Activated CD4-positive, alpha-beta T cell treated with anti-CD3 and anti-CD28 coated beads for 1 hour (primary cell): ENCODE results near the gene C9orf85.

ENCODE experiments used
- DNase-seq: peaks from one replicate; pipeline ENCODE4 v3.0.0-alpha.2; 2020

Gene C9orf85

DNA sequence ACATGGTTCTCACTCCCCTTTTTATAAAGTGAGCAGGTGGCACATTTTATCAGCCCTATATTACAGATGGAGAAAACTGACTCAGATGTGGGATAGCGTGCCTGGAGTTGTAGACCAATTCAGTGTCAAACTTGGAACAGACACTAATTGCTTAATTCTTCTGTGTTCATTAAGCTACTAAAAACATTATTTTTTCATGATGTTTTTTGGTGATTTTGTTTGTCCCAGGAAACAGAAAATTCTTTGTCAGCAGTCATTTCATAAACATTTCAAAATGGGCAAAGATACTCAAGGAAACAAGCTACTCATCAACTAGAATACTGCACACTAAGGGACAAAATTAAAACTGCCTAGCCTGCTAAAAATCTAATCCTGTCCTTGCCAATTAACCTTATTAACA, 2.6 kb upstream of the C9orf85 start:
- DNase-seq = no peak

DNA sequence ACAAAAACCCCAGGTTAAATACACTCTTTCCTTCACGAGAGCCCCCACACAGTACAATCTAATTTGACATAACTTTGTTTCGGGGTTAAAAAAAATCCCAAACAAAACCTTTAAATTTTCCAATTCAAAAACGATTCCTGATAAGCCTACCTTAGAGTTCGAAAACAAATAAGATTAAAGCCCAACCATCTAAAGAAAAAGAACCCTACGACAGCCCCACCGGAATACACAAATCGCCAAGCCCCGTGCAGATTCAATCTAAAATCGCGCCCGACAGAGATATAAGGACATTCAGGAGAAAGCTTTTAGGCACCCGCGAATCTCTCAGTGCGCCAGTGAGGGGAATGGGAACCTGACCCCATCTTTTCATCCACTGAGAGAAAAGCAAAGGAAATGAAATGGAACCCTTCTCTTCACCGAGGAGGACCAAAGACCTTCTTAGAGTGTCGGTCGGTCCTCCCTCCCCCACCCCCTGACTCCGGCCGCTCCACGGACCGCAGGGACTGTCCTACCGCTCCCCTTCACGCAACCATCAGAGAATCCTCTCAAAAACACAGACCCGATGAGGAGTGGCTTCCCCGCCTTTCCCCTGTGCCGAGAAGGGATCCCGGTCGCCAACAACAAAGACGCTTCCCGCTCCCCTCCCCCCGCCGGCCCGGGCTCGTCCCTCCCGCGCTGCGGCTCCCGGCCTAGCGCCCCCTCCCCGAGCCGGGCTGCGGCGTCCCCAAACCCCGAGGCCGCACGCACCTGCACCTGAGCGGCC, 1.4 kb upstream of the C9orf85 start:
- DNase-seq = no peak

DNA sequence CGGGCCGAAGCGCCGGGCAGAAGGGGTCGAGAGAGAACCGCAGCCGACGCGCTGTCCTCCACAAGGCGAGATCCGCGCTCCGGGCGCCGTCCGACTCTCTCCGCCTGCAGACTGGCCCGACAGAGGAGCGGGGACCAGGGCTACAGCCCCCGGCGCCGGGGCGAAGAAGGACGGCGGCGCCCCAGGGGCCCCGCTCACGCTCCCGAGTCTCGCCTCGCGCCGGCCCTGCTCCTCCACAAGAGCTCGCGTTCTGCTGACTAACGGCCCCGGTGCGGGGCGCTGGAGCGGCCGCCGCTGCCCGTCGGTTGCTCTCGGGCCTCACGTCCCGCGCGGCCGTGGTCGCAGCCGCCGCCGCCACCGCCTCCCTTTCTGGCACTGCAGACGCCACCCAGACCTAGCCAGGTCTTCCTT, 784 bp upstream of the C9orf85 start:
- no peak for DNase-seq

DNA sequence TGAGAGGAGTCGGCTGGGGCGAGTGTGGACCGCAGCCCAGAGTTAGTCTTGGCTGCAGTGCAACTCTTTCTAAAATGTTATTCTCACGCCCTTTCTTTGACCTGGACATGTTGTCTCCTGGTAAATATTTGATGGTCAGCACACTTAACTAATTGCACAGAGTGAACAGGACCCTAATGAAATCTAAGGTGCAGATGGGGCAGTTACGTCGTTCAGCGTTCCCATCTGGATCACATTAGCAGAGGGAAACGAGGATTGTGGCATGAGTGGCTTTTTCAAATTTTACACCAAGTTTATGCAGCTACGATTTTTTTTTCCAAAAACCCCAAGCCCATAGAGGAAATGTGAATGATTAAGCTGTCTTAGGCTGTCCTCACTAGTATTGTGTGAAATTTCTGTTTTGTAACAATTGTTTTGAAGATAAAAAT, 483 bp downstream of the C9orf85 start:
- DNase-seq = no peak

DNA sequence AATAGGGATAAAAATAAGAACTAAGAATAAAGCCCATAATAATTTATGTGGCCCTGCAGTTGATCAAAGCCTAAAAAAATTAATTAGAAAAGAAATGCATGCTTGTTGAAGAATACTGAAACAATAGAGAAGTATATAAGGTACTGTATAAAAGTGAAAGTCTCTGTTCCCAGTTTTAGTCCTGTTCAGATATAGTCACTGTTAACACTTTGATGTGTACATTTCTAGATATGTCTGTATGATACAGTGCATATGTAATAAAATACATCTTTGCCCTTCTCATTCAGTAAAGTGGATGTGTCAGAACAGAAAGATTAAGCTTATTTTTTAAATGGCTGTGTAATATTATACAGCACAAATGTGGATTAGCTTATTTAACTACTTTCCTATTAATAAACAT, 4.1 kb downstream of the C9orf85 start:
- no peak for DNase-seq

DNA sequence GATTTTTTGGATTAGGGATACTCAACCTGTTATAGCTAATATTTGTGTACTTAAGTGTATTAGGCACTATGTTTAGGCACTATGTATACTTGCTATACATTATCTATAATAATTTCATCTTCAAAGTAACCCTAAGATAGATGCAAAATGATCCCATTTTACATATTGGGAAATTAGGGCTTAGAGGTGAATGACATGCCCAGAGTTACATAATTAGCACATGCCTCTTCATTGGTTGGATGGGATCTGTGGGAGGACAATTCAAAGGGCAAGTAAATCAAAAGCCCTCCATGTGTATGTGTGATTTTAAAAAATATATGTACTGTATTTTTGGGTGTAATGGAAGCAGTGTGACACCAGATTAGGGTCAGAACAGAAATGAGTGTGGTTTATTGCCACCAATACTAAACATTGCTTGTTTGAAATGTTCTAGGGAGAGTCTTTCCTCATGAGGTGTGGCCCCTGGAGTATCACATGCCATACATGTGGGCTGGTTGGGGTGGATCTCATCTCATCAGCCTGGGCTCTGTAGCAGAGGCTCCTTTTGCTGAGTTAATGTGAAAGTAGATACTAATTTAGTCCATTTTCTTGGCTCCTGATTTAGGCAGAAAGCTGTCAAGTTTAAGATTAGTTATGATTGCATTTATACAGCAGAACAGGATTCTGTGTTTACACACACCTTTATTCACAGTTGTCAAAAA, 5.5 kb downstream of the C9orf85 start:
- DNase-seq = no peak

DNA sequence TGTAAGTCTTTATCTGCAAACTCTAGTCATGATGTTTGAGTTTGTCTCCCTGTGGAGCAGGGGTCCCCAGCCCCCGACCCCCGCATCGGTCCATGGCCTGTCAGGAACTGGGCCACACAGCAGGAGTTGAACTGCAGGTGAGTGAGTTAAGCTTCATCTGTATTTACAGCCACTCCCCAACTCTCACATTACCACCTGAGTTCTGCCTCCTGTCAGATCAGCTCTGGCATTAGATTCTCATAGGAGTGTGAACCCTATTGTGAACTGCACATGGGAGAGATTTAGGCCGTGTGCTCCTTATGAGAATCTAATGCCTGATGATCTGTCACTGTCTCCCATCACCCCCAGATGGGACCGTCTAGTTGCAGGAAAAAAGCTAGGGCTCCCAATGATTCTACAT, 7.0 kb downstream of the C9orf85 start:
- no peak for DNase-seq

DNA sequence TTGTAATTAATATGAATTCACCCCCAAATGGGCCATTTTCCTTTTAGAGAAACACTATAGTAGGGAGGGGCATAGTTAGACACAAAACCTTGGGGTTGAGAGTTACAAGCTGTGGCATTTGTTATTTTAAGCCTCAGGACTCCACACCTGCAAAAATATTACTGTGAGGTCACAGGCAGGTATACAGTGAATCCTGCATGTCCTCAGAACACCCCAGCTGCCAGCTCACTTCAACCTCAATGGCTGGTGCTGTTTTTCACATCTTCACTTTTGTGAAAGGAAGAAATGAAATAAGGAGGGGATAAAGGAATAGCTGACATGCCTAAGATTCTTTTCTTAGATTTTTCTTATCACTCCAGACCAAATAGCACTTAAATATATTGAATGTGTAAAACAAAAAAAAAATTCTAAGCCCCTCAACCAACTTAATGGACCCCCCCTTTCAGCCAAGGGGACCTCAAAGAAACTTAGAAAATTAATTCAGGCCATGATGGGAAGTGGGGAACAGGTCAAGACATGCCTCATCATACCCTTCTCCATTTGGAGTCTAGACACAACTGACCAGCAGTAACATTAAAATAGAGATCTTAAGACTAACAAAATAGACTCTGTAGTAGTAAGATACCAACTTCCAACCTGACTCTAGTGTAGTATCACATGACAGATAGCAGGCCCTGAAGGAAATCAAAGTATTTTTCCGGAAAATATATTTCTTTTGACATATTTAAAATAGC, 9.2 kb downstream of the C9orf85 start:
- no peak for DNase-seq

DNA sequence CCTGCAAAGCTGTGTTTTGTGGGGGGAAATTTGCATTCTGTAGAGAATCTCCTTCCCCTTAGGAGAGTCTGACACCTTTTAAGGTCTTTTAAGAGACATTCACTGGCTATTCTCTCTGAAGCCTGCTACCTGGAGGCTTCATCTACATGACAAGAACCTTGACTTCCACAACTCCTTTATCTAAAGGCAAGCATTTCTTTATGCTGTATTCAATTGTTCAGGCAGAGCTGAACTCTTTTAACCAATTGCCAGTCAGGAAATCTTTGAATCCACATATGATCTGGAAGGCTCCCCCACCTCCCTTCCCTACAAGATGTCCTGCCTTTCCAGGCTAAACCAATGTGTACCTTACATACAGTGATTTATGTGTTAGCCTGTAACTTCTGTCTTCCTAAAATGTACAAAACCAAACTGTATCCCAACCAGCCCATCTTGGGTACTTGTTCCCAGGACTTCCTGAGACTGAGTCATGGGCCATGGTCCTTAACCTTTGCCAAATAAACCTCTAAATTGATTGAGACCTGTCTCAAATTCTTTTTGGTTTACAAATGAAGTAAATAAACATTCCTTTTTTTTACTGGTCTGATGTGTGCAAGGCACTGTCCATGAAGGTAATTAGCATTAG, 9.9 kb downstream of the C9orf85 start:
- no peak for DNase-seq

DNA sequence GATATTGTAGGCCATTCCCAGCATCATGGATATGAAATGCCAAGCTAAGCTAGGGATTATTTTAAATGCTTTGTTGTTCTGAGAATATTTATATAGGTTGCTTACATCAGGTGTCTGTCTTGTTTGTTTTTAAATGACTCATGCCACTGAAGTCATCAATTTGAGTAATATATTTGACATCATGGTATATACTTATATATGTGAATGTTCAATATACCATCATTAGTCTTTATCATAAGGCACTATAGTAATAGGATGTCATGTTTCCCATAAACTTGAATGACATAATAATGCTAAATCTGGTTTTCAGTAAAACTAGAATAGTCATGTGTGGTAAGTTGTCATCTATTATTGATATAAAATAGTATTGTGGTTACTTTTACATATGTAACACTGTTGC, 13.1 kb downstream of the C9orf85 start:
- no peak for DNase-seq

DNA sequence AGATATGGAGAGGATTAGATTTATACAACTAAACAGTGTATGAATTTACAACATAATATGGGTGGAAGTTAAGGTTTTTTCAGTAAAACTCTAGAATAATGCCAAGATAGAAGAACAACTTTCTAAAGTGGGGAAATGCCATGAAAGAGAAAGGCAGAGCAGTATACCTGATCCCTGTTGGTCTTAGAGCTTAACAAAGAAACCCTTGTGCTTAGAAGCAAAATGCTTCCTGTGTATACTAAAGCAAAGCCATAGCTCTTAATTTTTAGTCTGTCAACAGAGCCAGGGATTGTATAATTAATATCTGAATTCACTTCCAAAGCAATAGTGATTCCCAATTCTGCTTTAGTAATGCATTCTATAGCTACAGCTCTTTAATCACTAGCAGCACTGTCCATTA, 14.4 kb downstream of the C9orf85 start:
- no peak for DNase-seq

DNA sequence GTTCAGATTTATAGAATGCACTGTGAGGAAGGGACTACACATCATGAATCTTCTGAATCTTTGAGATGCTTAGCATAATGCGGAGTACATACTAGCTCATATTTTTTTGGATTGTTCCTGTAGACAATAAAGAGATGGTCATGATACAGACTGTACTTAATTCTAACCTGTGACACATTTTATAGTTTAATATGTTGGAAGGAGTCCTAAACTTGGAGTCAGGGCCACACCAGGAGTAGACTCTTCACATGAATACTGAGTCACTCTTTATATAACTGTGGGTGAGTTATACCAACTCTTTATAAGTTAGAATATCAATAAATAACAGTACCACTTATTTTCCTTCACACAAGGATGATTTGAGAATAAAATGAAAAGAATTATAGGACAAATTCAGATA, 16.9 kb downstream of the C9orf85 start:
- no peak for DNase-seq

DNA sequence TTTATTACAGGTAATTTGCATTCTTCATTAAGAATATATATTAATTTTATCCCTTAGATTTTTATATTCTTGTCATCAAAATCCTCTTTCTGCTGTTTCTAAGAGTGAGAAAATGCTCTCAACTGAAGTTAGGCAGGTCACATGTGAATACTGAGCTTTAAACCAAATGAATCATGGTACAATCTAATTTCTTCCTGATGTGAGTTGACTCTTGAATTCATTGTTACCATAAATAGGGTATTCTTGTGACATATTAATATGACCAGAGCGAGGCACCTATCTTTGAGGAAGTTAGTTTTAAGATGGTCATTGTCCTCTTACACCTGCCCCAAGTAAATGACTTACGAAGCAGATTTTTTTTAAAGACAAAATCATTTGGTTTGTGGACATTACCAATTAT, 17.4 kb downstream of the C9orf85 start:
- no peak for DNase-seq

DNA sequence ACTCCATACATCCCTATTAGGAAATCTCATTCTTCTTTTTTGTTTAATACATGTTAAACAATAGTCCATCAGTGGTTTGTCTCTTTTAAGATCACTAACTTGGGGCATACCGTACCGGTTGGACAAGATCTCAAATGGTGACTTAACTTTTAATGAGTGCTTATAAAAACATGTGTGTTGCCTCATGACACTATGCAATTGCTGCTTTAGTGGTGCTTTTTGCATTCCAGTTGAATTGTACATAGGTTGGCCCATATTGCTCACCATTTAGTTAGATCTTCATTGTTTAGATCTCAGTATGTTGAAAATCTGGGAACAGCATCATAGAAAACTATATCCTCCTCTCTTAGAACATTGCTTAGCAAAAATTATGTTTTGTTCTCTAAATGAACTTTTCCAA, 17.8 kb downstream of the C9orf85 start:
- DNase-seq = no peak

DNA sequence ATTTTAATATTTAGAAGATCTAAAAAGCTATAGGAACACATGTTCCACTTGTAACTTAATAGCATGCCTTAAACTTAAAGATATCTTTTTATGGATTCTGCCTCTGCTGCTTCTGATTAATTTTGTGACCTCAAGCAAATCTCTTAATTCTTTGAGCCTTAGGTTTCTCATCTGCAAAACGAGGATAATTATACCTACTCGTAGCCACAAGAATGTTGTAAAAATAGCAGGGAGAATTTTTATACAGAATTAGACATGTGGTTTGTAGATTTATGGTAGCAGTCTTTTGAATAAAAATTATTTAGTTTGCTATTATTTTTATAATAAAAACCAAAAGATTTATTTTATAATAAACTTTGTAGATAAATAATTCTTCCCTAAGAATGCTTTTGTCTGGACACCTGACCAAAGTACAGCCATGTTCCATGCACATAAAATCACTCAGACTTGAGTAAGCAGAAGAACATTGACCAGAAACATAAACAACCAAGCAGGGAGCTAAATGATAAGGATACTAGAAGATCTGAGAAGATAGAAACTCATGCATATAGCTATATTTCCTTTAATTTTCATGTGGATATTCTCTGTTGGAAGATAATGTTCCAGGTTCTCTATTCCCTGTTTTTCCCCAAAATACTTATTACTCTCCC, 18.5 kb downstream of the C9orf85 start:
- DNase-seq = no peak

DNA sequence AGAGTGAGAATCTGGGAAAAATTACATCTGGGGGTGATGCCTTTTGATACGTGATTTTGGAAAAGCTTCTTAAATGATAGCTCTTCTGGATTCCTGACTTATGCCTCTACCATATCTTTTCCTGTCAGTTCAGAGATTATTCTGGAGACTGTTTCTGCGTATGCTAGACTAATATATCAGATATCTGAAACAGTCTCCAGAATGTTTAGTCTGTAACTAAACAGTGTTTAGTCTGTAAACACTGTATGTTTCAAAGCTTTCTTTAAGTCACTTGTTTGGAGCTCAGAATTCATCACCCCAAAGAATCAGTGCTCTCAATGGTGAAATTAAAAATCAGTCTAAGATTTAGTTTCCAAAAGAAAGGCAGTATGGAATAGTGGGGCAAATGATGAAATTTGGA, 19.7 kb downstream of the C9orf85 start:
- no peak for DNase-seq

DNA sequence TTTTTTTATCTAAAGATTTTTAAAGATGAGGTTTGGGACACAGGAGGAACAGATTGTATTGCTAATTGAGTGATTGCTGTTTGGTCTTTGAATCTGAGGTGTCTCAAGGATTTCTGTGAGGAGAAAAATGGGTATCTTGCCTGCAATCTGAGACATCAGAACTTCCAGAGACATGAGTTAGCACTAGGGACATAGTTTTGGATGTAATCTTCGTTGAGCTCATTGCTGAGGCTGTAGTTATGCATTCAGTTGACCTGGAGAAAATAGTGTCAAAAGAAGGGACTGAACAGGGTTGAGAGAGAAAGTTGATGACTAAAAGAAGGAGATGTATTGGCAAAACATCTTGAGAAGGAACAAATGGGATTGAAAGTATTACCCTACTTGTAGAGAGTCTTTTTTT, 24.6 kb downstream of the C9orf85 start:
- DNase-seq = no peak

DNA sequence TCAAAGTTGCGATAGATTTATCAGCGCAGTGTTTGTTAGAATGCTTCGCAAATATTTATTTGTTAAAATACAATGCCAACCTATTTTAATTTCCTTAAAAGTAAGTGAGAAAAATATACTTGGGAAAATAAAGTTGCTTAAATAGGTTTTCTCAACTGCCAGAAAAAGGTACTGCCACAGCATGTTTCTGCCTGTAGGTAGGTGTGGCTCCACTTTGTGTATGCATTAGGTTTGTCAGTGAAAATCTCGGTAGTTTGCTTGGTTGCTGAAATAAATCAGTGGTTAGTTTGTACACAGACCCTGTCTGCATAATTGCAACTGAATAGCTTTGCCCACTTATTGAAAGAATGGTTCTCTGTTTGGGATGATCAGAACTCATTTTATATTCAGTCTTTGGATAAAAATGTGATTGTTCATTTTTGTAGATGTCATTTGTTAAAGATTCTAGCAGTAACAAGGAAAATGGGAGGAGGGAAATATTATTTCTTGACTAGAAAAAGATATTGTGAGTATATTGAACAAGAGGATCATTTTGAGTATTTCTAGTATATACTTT, 25.7 kb downstream of the C9orf85 start:
- DNase-seq = no peak

DNA sequence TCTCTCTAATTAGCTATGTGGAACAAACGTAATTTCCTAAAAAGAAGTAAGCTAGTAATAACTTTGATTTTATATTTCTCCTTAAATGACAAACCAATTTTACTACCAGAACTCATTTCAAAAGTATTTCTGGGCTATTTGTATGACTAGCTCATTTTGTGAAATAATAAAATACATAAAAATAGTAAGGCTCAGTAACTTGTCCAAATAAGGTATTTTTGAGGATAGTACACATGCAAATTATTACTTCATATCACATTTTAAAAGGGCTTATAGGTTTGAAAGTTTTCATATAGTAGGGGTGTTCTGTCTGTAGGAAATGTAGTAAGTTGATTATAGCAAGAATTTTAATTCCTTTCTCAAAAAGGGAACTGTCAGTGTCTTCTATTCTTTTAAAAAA, 26.5 kb downstream of the C9orf85 start:
- no peak for DNase-seq

DNA sequence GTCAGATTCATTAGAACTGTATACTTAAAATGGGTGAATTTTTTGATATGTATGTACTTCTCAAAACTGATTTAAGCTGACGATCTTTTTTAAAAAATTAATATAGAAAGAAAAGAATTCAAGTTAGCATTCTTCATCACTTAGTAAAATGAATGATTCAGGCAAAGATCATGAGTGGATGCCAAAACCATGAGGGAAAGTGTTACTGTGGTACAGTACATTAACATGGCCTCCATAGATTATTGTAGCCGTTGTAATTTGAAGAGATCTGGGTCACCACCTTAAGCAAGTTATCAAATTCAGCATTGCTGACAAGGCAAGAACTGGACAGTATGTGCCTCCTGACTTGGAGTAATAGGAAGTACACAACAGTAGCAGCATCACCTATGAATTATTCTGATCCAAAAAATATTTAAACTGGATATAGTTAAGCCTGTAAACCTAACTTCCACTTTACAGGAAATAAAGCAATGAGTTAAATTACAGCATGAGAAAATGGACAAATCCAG, 29.7 kb downstream of the C9orf85 start:
- DNase-seq = no peak

DNA sequence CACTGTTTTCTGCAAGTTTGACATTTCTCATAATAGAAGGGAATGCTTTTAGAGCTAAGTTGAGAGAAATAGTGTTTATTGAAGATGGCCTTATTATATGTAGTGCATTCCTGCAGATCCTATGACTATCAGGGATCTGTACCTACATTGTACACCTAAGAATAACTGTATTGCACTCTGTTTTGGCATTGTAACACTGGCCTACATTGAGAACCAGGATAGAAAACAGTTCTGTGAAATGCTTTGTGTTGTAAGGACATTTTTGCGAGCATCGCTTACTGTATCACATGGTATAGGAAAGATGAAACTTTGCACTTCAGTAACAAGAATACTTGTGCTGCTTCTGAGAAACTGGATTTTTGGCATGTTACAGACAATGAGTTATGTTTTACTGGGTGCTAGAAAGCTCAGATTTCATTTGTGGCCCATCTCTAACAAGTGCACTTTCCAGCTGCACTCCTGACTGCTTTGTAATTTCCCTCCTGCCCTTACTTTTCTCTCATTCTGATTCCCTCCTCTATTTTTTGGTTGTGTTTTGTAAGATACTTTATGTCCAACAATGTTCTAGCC, 30.6 kb downstream of the C9orf85 start:
- DNase-seq = no peak

DNA sequence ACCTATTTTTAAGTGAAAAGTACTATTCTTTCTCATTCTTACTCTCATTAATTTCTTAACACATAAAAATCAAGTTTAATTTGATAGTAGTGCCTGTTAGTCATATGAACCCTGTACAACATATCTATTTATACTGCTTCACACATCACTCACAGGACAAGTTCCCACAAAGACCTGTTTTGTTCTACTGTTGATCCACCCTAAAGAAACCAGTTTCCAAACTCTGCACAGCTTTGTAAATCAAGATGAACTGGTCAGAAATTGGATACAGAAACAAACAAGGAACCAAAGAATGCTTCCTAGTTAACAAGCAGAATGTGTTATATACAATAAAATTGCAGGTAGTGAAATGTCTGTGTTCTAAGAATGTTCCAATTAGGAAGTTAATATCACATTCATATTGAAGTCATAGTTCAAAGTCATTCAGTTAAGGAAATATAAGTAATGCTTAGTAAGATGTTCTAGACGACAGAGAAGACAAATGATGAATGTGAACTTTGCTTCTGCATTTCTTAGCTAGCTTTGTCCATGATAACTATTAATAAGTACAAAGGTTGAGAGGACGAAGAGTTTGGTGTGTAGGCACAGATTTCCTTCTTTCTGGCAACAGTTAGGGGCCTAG, 33.4 kb downstream of the C9orf85 start:
- DNase-seq = no peak
